ENCODE results near the gene UBE4B. TPM values are rescaled to one million over a fixed set of nuclear protein-coding genes. Genes with fewer than 3 reads are reported as not detected.
A peak's percentile ranks its signal among the peaks of the same experiment; 100 is the strongest.

The UBE4B gene
- total and polyA plus RNA-seq, 2 of the 13 experiments (the other 11 are each of a cell fraction or from before 2014, with no cell fraction given), result 15.2 to 24.8 TPM

DNA sequence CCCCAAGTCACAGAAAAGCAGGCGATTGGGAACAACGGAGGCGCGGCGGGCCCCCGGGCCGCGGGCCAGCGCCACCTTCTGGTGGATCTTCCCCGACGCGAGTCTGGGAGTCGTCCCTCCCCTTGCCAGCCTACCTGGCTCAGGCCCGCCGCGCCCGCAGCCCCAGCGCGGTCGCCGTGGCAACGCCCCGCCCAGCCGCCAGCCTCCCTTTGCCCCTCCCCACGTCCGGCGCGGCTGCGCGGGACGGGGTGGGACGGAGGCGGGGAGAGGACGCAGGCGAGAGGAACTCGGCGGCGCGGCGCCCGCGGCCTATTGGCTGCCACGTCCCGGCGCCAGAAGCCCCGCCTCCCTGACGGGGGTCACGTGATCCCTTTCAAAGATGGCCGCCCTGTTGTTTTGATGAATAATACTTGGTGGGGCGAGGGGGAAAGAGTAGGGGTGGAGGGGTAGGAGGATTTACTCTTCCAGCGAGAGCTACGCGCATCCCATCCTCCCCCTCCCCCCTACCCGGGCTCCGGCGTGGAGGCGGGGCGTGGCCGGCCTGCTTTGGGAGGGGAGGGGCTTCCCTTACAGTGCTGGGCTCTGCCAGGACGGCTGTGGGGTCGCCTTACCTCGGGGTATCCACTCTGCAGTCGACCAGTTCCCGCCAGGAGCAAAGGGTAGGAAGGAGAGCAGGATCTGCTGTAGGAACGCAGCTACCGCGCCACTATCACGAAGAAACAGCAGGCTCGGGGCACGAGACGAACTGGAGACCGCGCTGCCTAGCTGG is at the start of gene UBE4B (continued):
- TF ChIP-seq LBX2 (CRISPR knock-in tag; IDR thresholded peaks at IDR 0.05; ENCODE audit: borderline replicate concordance), result peak; percentile 29; the same call in 1 of the 2 replicates
- TF ChIP-seq HNRNPK (IDR thresholded peaks at IDR 0.05; ENCODE audit: low read depth, low read length, poor library complexity, severe bottlenecking), result peak; percentile 87
- TF ChIP-seq, protein P1, sequence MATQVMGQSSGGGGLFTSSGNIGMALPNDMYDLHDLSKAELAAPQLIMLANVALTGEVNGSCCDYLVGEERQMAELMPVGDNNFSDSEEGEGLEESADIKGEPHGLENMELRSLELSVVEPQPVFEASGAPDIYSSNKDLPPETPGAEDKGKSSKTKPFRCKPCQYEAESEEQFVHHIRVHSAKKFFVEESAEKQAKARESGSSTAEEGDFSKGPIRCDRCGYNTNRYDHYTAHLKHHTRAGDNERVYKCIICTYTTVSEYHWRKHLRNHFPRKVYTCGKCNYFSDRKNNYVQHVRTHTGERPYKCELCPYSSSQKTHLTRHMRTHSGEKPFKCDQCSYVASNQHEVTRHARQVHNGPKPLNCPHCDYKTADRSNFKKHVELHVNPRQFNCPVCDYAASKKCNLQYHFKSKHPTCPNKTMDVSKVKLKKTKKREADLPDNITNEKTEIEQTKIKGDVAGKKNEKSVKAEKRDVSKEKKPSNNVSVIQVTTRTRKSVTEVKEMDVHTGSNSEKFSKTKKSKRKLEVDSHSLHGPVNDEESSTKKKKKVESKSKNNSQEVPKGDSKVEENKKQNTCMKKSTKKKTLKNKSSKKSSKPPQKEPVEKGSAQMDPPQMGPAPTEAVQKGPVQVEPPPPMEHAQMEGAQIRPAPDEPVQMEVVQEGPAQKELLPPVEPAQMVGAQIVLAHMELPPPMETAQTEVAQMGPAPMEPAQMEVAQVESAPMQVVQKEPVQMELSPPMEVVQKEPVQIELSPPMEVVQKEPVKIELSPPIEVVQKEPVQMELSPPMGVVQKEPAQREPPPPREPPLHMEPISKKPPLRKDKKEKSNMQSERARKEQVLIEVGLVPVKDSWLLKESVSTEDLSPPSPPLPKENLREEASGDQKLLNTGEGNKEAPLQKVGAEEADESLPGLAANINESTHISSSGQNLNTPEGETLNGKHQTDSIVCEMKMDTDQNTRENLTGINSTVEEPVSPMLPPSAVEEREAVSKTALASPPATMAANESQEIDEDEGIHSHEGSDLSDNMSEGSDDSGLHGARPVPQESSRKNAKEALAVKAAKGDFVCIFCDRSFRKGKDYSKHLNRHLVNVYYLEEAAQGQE (IDR thresholded peaks at IDR 0.05; ENCODE audit: borderline replicate concordance in 1 of 2, low read depth in 1 of 2, low read length in 2 of 2), result no peak
- no peak for TF ChIP-seq ZNF646 (CRISPR knock-in tag; IDR thresholded peaks at IDR 0.05)
- no peak for TF ChIP-seq ZNF816 (CRISPR knock-in tag; IDR thresholded peaks at IDR 0.05; ENCODE audit: borderline replicate concordance)
- no peak for TF ChIP-seq PRDM15 (CRISPR knock-in tag; IDR thresholded peaks at IDR 0.05)
- TF ChIP-seq SNAI1 (CRISPR knock-in tag; IDR thresholded peaks at IDR 0.05; ENCODE audit: borderline replicate concordance), result no peak
- TF ChIP-seq ZNF484 (CRISPR knock-in tag; IDR thresholded peaks at IDR 0.05; ENCODE audit: borderline replicate concordance, low read depth), result no peak
- no peak for TF ChIP-seq STAT5B (CRISPR knock-in tag; IDR thresholded peaks at IDR 0.05)
- TF ChIP-seq CBX2 (IDR thresholded peaks at IDR 0.05; ENCODE audit: low read depth, low read length), result no peak
- TF ChIP-seq CBX2 (CRISPR knock-in tag; IDR thresholded peaks at IDR 0.05; ENCODE audit: low read depth), result no peak; the same call in 1 of the 2 replicates
- TF ChIP-seq ZNF124 (CRISPR knock-in tag; IDR thresholded peaks at IDR 0.05), result 0 out of 2 replicates have a peak, but pooled peaks have one; percentile 12
- TF ChIP-seq MAX (IDR thresholded peaks at IDR 0.05), result no peak; the same call in 1 of the 2 replicates

Data from HepG2 (cell line).